Esophagus muscularis mucosa (tissue), 4 donors: ENCODE measurements around the gene ADCY9. TPM values are rescaled to one million over a fixed set of nuclear protein-coding genes. Genes with fewer than 3 reads are reported as not detected.

Source experiments
- DNase-seq: peaks from one replicate; pipeline ENCODE4 v3.0.0-alpha.2; 2017; ENCODE audit errors: extremely low spot score
- H3K27ac ChIP-seq, 4 donors: fragments of 200-600 bp; sonication (generic); replicated peaks in 1 of 4; 1 replicate in 3 of 4; 2 replicates in 1 of 4; pipeline ENCODE4 v1.5.1; 2016 to 2019; ENCODE audit warnings: mild to moderate bottlenecking in 1 of 4
- H3K27me3 ChIP-seq, 4 donors: fragments of 200-600 bp; sonication (generic); one replicate each; pipeline versions ENCODE4 v1.5.1 to v1.6.0; 2016 to 2019
- H3K36me3 ChIP-seq, 4 donors: fragments of 200-600 bp; sonication (generic); one replicate each; pipeline ENCODE4 v1.5.1; 2016 to 2019
- H3K4me1 ChIP-seq, 4 donors: fragments of 200-600 bp; sonication (generic); one replicate each; pipeline ENCODE4 v1.5.1; 2016 to 2019
- H3K4me3 ChIP-seq, 4 donors: fragments of 200-600 bp; sonication (generic); 1 replicate in 2 of 4; 2 replicates in 2 of 4; pipeline ENCODE4 v1.5.1; 2016 to 2019; ENCODE audit warnings: mild to moderate bottlenecking in 4 of 4, moderate library complexity in 1 of 4
- H3K9me3 ChIP-seq, 4 donors: fragments of 200-600 bp; sonication (generic); 1 replicate in 3 of 4; 2 replicates in 1 of 4; pipeline ENCODE4 v1.5.1; 2016 to 2019
- EP300 ChIP-seq: sonication (generic); formaldehyde crosslinking; IDR thresholded peaks from one replicate; pipeline ENCODE4 v1.6.1; 2017; ENCODE audit warnings: antibody characterized with exemption
- POLR2A ChIP-seq: fragments of 450-650 bp; IDR thresholded peaks from one replicate; pipeline ENCODE4 v1.6.1; 2017; ENCODE audit warnings: antibody characterized with exemption, moderate library complexity, mild to moderate bottlenecking, low read depth
- POLR2AphosphoS5 ChIP-seq, 2 donors: sonication (generic); formaldehyde crosslinking; IDR thresholded peaks; one replicate each; pipeline ENCODE4 v1.6.1; 2017; ENCODE audit warnings: antibody characterized with exemption in 2 of 2
- WGBS: methylation state at CpG from one replicate; pipeline ENCODE4 v1.1.5; 2018; 5-methylcytosine and 5-hydroxymethylcytosine counted together
- intact Hi-C: fragments of 100-400 bp; cut with DNase I; formaldehyde crosslinking; loops from one replicate; pipeline ENCODE4 v1.15.1; 2023
- total RNA-seq, 4 donors: library from RNA; depleted of rRNA; stranded (reverse); fragments of >200 nt; gene quantifications; one replicate each; pipeline versions ENCODE4 v1.1.0 to v1.2.1, GENCODE V29; 2016
- TF ChIP-seq, protein P1 (sequence below), 3 experiments: fragments of 200-600 bp in 2 of 3; fragments of 450-650 bp in 1 of 3; sonication (generic) in 2 of 3; IDR thresholded peaks; one replicate each; pipeline ENCODE4 v1.5.1; 2017 to 2019; ENCODE audit warnings: antibody characterized with exemption in 3 of 3, mild to moderate bottlenecking in 2 of 3, moderate library complexity in 1 of 3

Gene ADCY9
- total RNA-seq, 4 donors from 2014 or later: 35.8 to 72.9 (median 55.7) TPM

DNA sequence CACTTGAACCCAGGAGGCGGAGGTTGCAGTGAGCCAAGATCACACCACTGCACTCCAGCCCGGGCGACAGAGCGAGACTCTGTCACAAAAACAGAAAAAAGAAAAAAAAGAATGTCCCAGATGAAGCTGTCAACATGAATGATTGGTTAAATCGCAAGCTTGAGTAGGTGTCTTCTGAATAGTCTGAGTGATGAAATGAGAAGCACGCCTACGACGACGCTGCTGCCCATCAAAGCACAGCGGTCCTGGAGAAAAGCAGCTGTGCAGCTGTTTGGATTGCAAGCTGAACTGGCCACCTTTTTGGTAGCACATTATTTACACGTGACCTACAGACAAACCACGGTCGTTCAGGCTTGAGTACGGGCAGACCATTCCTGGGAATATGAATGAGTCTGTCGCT lies 12.5 kb downstream of the ADCY9 start:
- no peak for DNase-seq
- Histone ChIP-seq H3K27ac (no peak overlapping the region), H3K4me1 (peaks cover 3 to 15% (median 8%) of the 10 kb centered on the region in 4 donors), H3K36me3 (peaks cover 0 to 9% (median 3%) of the 10 kb centered on the region in 4 donors), H3K27me3 (no peaks in the 10 kb centered on the region), H3K4me3 (no peak overlapping the region), H3K9me3 (no peaks in the 10 kb centered on the region)
- intact Hi-C loops: no loop called here
- 83% methylated on average over 15 of the region's 15 CpGs for WGBS
- TF ChIP-seq POLR2A (no peak), POLR2AphosphoS5 (IDR thresholded peaks at IDR 0.05) (no peak), EP300 (no peak)
- TF ChIP-seq, protein P1, sequence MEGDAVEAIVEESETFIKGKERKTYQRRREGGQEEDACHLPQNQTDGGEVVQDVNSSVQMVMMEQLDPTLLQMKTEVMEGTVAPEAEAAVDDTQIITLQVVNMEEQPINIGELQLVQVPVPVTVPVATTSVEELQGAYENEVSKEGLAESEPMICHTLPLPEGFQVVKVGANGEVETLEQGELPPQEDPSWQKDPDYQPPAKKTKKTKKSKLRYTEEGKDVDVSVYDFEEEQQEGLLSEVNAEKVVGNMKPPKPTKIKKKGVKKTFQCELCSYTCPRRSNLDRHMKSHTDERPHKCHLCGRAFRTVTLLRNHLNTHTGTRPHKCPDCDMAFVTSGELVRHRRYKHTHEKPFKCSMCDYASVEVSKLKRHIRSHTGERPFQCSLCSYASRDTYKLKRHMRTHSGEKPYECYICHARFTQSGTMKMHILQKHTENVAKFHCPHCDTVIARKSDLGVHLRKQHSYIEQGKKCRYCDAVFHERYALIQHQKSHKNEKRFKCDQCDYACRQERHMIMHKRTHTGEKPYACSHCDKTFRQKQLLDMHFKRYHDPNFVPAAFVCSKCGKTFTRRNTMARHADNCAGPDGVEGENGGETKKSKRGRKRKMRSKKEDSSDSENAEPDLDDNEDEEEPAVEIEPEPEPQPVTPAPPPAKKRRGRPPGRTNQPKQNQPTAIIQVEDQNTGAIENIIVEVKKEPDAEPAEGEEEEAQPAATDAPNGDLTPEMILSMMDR (IDR thresholded peaks at IDR 0.05): no peak

GRCh38 chr16:4101421-4102219 lies 14.6 kb downstream of the ADCY9 start:
- Histone ChIP-seq H3K9me3 (no peaks in the 10 kb centered on the region), H3K27ac (no peak overlapping the region), H3K4me1 (peaks cover 10 to 25% (median 24%) of the 10 kb centered on the region in 4 donors), H3K36me3 (peaks cover 0 to 9% (median 3%) of the 10 kb centered on the region in 4 donors), H3K4me3 (no peak overlapping the region), H3K27me3 (no peaks in the 10 kb centered on the region)
- intact Hi-C loops: no loop called here
- TF ChIP-seq, protein P1 (IDR thresholded peaks at IDR 0.05): no peak
- TF ChIP-seq POLR2AphosphoS5 (IDR thresholded peaks at IDR 0.05) (no peak), POLR2A (no peak), EP300 (no peak)
- 79% methylated on average over 20 of the region's 20 CpGs for WGBS
- no peak for DNase-seq

DNA sequence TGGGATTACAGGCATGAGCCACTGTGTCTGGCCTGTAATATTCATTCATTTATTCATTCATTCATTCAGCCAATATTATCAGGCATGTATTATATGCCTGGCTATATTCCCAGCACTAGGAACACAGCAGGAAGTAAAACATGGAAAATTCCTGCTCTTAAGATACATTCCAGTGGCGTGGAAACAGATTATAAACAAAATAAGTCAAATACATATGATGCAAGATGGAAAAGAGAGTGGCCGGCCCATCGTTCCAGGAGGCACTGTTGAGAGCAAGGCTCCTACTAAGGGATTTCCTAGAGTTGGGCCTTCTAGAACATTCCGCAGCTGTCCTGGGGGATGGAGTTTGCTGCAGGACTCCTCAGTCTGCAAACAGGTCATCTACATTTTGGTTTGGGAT lies 17.7 kb downstream of the ADCY9 start:
- intact Hi-C loops: no loop called here
- Histone ChIP-seq H3K9me3 (no peaks in the 10 kb centered on the region), H3K4me3 (no peak overlapping the region), H3K27ac (no peak overlapping the region), H3K4me1 (peaks cover 21 to 47% (median 42%) of the 10 kb centered on the region in 4 donors), H3K27me3 (no peaks in the 10 kb centered on the region), H3K36me3 (peaks cover 0 to 6% (median 2%) of the 10 kb centered on the region in 4 donors)
- WGBS: 77% methylated on average over 4 of the region's 4 CpGs
- no peak for DNase-seq
- no peak for TF ChIP-seq POLR2AphosphoS5 (IDR thresholded peaks at IDR 0.05)
- no peak for TF ChIP-seq EP300
- no peak for TF ChIP-seq POLR2A
- TF ChIP-seq, protein P1 (IDR thresholded peaks at IDR 0.05): no peak

DNA sequence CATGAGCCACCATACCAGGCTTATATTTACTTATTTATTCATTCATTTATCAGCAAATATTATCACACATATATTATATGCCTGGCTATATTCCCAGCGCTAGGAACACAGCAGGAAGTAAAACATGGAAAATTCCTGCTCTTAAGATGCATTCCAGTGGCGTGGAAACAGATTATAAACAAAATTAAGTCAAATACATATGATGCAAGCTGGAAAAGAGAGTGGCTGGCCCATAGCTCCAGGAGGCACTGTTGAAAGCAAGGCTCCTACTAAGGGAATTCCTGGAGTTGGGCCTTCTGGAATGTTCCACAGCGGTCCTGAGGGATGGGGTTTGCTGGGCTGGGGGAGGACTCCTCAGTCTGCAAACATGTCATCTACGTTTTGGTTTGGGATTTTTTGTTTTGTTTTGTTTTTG lies 18.4 kb downstream of the ADCY9 start:
- intact Hi-C loops: no loop called here

More for the DNA sequence above, 18.4 kb downstream of the ADCY9 start:
- WGBS: 79% methylated on average over 4 of the region's 4 CpGs
- Histone ChIP-seq H3K4me3 (no peak overlapping the region), H3K9me3 (no peaks in the 10 kb centered on the region), H3K27ac (no peak overlapping the region), H3K4me1 (peaks cover 23 to 53% (median 48%) of the 10 kb centered on the region in 4 donors), H3K36me3 (peaks cover 0 to 2% (median 0%) of the 10 kb centered on the region in 4 donors), H3K27me3 (no peaks in the 10 kb centered on the region)
- TF ChIP-seq POLR2A: no peak
- TF ChIP-seq, protein P1 (IDR thresholded peaks at IDR 0.05): no peak
- no peak for TF ChIP-seq POLR2AphosphoS5 (IDR thresholded peaks at IDR 0.05)
- no peak for DNase-seq
